PC-3 (cell line): ENCODE results near the gene IPCEF1.

Experiments
- EZH2 ChIP-seq: fragments of 300-600 bp; sonication (generic); IDR thresholded peaks from one replicate; pipeline ENCODE4 v1.6.1; 2017; ENCODE audit warnings: antibody characterized with exemption, mild to moderate bottlenecking, low read length; ENCODE audit not compliant: unreplicated experiment
- EZH2phosphoT487 ChIP-seq: fragments of 300-600 bp; sonication (generic); IDR thresholded peaks from 2 replicates; pipeline ENCODE4 v1.6.1; 2018; ENCODE audit warnings: mild to moderate bottlenecking, antibody characterized with exemption, low read length, borderline replicate concordance
- TF ChIP-seq, protein P1 (sequence below): fragments of 300-600 bp; sonication (generic); conservative IDR thresholded peaks from 2 replicates; pipeline ENCODE4 v1.5.1; 2017; ENCODE audit warnings: antibody characterized with exemption, low read depth, mild to moderate bottlenecking, low read length

DNA sequence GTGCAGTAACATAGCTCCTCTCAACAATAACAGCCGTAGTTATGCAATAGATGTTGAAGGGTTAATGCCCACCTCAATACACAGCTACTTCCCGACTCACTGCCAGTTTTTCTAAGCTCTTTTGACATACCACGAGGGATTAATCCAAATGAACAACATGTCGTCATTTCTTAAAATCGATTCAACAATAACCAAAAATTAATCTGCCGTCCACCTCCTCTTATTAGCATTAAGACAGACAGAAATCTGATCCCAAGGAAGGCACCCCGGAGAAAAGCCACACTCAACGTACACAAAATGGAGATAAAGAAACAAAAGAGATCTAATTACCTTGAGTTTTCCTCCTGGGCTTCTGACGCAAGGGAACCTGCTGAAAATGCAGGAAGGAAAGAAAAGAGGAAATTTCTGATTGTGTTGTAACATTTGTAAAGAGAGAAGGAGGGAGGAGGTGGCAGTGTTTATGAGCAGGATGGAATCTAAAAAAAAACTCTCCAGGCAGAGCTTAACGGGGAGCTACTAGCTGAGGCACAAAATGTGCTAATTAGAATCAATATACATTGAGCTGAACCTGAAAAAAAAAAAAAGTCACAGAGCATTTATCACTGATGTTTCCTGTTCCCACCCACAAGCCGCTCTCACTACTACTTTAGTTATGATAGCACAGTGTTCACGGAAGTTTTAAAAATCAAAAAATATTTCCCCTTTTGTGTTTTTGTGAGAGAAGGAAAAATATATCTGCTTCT is 109.3 kb downstream of the IPCEF1 start:
- TF ChIP-seq, protein P1, sequence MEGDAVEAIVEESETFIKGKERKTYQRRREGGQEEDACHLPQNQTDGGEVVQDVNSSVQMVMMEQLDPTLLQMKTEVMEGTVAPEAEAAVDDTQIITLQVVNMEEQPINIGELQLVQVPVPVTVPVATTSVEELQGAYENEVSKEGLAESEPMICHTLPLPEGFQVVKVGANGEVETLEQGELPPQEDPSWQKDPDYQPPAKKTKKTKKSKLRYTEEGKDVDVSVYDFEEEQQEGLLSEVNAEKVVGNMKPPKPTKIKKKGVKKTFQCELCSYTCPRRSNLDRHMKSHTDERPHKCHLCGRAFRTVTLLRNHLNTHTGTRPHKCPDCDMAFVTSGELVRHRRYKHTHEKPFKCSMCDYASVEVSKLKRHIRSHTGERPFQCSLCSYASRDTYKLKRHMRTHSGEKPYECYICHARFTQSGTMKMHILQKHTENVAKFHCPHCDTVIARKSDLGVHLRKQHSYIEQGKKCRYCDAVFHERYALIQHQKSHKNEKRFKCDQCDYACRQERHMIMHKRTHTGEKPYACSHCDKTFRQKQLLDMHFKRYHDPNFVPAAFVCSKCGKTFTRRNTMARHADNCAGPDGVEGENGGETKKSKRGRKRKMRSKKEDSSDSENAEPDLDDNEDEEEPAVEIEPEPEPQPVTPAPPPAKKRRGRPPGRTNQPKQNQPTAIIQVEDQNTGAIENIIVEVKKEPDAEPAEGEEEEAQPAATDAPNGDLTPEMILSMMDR, result no peak
- TF ChIP-seq EZH2 (no peak), EZH2phosphoT487 (no peak)
